GM12878 (cell line): ENCODE measurements around the gene RRM2.

Source experiments
- NFYA ChIP-seq: IDR thresholded peaks from 2 replicates; pipeline ENCODE4 v1.6.1; 2011; ENCODE audit warnings: low read depth, mild to moderate bottlenecking, low read length, improper control_type of control experiment, borderline replicate concordance
- TF ChIP-seq, protein P1 (sequence below), 3 experiments: IDR thresholded peaks in 2 of 3; conservative IDR thresholded peaks in 1 of 3; 2 replicates each; pipeline ENCODE4 v1.5.1; 2011; ENCODE audit warnings: low read depth in 3 of 3, low read length in 3 of 3, mild to moderate bottlenecking in 3 of 3, control low read depth in 2 of 3, moderate library complexity in 2 of 3, inconsistent platforms in 1 of 3, mixed read lengths in 1 of 3; ENCODE audit not compliant: control insufficient read depth in 2 of 3, insufficient read depth in 1 of 3; ENCODE audit errors: extremely low read depth in 1 of 3

- TF ChIP-seq NFYA, result no peak
- TF ChIP-seq, protein P1, sequence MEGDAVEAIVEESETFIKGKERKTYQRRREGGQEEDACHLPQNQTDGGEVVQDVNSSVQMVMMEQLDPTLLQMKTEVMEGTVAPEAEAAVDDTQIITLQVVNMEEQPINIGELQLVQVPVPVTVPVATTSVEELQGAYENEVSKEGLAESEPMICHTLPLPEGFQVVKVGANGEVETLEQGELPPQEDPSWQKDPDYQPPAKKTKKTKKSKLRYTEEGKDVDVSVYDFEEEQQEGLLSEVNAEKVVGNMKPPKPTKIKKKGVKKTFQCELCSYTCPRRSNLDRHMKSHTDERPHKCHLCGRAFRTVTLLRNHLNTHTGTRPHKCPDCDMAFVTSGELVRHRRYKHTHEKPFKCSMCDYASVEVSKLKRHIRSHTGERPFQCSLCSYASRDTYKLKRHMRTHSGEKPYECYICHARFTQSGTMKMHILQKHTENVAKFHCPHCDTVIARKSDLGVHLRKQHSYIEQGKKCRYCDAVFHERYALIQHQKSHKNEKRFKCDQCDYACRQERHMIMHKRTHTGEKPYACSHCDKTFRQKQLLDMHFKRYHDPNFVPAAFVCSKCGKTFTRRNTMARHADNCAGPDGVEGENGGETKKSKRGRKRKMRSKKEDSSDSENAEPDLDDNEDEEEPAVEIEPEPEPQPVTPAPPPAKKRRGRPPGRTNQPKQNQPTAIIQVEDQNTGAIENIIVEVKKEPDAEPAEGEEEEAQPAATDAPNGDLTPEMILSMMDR (IDR thresholded peaks at IDR 0.05 in 2 of 3, conservative IDR thresholded peaks at IDR 0.05 in 1 of 3; ENCODE audit: control insufficient read depth in 2 of 3, extremely low read depth in 1 of 3, insufficient read depth in 1 of 3, low read depth in 3 of 3, low read length in 3 of 3), result no peak
Observed at GRCh38 chr2:10085043-10085667, 37.4 kb upstream of the RRM2 start.
